H1 (cell line): ENCODE measurements around the gene ZNF337. TPM values are rescaled to one million over a fixed set of nuclear protein-coding genes. Genes with fewer than 3 reads are reported as not detected.

Experiments used
- CTCF ChIP-seq, 3 experiments: IDR thresholded peaks; 1 replicate in 2 of 3; 2 replicates in 1 of 3; pipeline versions ENCODE4 v1.5.1 to v1.6.1; 2011; ENCODE audit warnings: low read length in 3 of 3, mild to moderate bottlenecking in 3 of 3, inconsistent platforms in 2 of 3, low read depth in 1 of 3, moderate library complexity in 1 of 3; ENCODE audit not compliant: insufficient read depth in 1 of 3; ENCODE audit errors: control extremely low read depth in 1 of 3
- E2F6 ChIP-seq: IDR thresholded peaks from 2 replicates; pipeline ENCODE4 v1.6.1; 2012; ENCODE audit warnings: inconsistent platforms
- FOSL1 ChIP-seq: IDR thresholded peaks from 2 replicates; pipeline ENCODE4 v1.6.1; 2011; ENCODE audit warnings: mild to moderate bottlenecking, low read depth, low read length, moderate library complexity; ENCODE audit not compliant: insufficient read depth
- GABPA ChIP-seq: IDR thresholded peaks from 2 replicates; pipeline ENCODE4 v1.6.1; 2011; ENCODE audit warnings: mild to moderate bottlenecking, low read length, moderate library complexity, borderline replicate concordance; ENCODE audit not compliant: insufficient read depth
- NANOG ChIP-seq: IDR thresholded peaks from 2 replicates; pipeline ENCODE4 v1.6.1; 2011; ENCODE audit warnings: low read length, low read depth, mild to moderate bottlenecking, inconsistent platforms; ENCODE audit not compliant: insufficient read depth, poor library complexity, severe bottlenecking
- PHF8 ChIP-seq: fragments of 200-600 bp; sonication (generic); conservative IDR thresholded peaks from 2 replicates; pipeline ENCODE4 v1.7.1; 2012; ENCODE audit warnings: low read depth, mild to moderate bottlenecking, inconsistent platforms, low read length, moderate library complexity
- polyA plus RNA-seq, 7 experiments: library from polyadenylated mRNA; depleted of rRNA in 3 of 7; stranded (reverse) in 5 of 7; unstranded in 2 of 7; fragments of >200 nt in 5 of 7; fragments of 200-250 nt in 2 of 7; gene quantifications; 1 replicate in 5 of 7; 2 replicates in 1 of 7; 4 replicates in 1 of 7; pipeline versions ENCODE4 v1.2.1 to v1.2.3, GENCODE V29; 2011 to 2013; ENCODE audit warnings: missing spikeins in 2 of 7, mixed read lengths in 2 of 7
- total RNA-seq: library from RNA; stranded (reverse); fragmentation: NEBNext Ultra II Directional; extraction: Animal tissue kit (Norgen Biotek cat#: 25700); gene quantifications from 2 replicates; pipeline ENCODE4 v1.2.1, GENCODE V29; 2021

The ZNF337 gene
- total and polyA plus RNA-seq, 2 of the 8 experiments (the other 6 are each of a cell fraction or from before 2014, with no cell fraction given) = 2.8 to 6.6 TPM

- TF ChIP-seq CTCF (IDR thresholded peaks at IDR 0.05; ENCODE audit: control extremely low read depth in 1 of 3, insufficient read depth in 1 of 3, low read depth in 1 of 3, low read length in 3 of 3) = no peak
- TF ChIP-seq E2F6 = no peak
- no peak for TF ChIP-seq PHF8
- no peak for TF ChIP-seq FOSL1
- no peak for TF ChIP-seq GABPA
- TF ChIP-seq NANOG = no peak
Measured at GRCh38 chr20:25745738-25746137, 49.1 kb upstream of the ZNF337 start (continued).
